CD4-positive, alpha-beta T cell (primary cell): Measurements from ENCODE around the gene PRTG. TPM values are rescaled to one million over a fixed set of nuclear protein-coding genes. Genes with fewer than 3 reads are reported as not detected.

ENCODE experiments used
- ATAC-seq: fragments of 200-7000 bp; cut with Tn5 transposase; one replicate; pipeline ENCODE4 v1.10.0; 2022; ENCODE audit warnings: mild to moderate bottlenecking; ENCODE audit not compliant: poor library complexity
- CTCF ChIA-PET: fragments of 350-600 bp; sonication (Branson Sonifier 250); formaldehyde crosslinking; loops from one replicate; lab custom pipeline; 2021; ENCODE audit warnings: antibody characterized with exemption, inconsistent platforms; lab: Charles Lee
- POLR2A ChIA-PET: fragments of 350-600 bp; sonication (Branson Sonifier 250); formaldehyde crosslinking; loops from one replicate; lab custom pipeline; 2021; ENCODE audit warnings: antibody characterized with exemption, inconsistent platforms; lab: Charles Lee
- DNase-seq, 14 experiments: peaks; one replicate each; pipeline ENCODE4 v3.0.0-alpha.2; 2013 to 2020; ENCODE audit warnings: mixed read lengths in 2 of 14
- H3K27ac ChIP-seq, 2 donors: one replicate each; pipeline versions ENCODE4 v1.5.1 to v1.7.0; 2013; ENCODE audit warnings: low read length in 2 of 2, low read depth in 1 of 2, mild to moderate bottlenecking in 1 of 2
- H3K27me3 ChIP-seq, 2 experiments: 1 replicate in 1 of 2; 2 replicates in 1 of 2; pipeline versions ENCODE4 v1.6.1 to v1.7.0; 2013; ENCODE audit warnings: low read length in 2 of 2, control low read depth in 1 of 2, mild to moderate bottlenecking in 1 of 2, moderate library complexity in 1 of 2; ENCODE audit not compliant: insufficient read depth in 2 of 2, control insufficient read depth in 1 of 2
- H3K36me3 ChIP-seq: one replicate; pipeline ENCODE4 v1.6.1; 2013; ENCODE audit warnings: low read length, control low read depth; ENCODE audit not compliant: insufficient read depth
- H3K4me1 ChIP-seq: one replicate; pipeline ENCODE4 v1.6.1; 2013; ENCODE audit warnings: low read length, control low read depth; ENCODE audit not compliant: insufficient read depth
- H3K4me3 ChIP-seq: one replicate; pipeline ENCODE4 v1.5.1; 2013; ENCODE audit warnings: mild to moderate bottlenecking, low read length, moderate library complexity
- H3K9me3 ChIP-seq, 2 experiments: 1 replicate in 1 of 2; 2 replicates in 1 of 2; pipeline versions ENCODE4 v1.6.1 to v1.7.0; 2013; ENCODE audit warnings: low read length in 2 of 2, mild to moderate bottlenecking in 2 of 2, control low read depth in 1 of 2, moderate library complexity in 1 of 2; ENCODE audit not compliant: control insufficient read depth in 1 of 2, insufficient read depth in 1 of 2
- H3K27ac Mint-ChIP-seq: one replicate; pipeline ENCODE4 v1.8.0; 2020; ENCODE audit warnings: mixed read lengths
- H3K27me3 Mint-ChIP-seq: one replicate; pipeline ENCODE4 v1.8.0; 2021; ENCODE audit warnings: mixed read lengths
- H3K36me3 Mint-ChIP-seq: one replicate; pipeline ENCODE4 v1.8.0; 2021; ENCODE audit warnings: low read depth, mixed read lengths
- H3K4me1 Mint-ChIP-seq: one replicate; pipeline ENCODE4 v1.8.0; 2021; ENCODE audit warnings: low read depth, mixed read lengths
- H3K4me3 Mint-ChIP-seq: one replicate; pipeline ENCODE4 v1.8.0; 2020; ENCODE audit warnings: mild to moderate bottlenecking, mixed read lengths
- H3K9me3 Mint-ChIP-seq: one replicate; pipeline ENCODE4 v1.8.0; 2020; ENCODE audit warnings: mixed read lengths
- intact Hi-C, 2 experiments: fragments of 100-400 bp; cut with DNase I in 1 of 2; cut with micrococcal nuclease in 1 of 2; formaldehyde crosslinking; loops; one replicate each; pipeline versions ENCODE4 v1.15.1 to v1.9.0; 2023 to 2025; cut with DNase I, micrococcal nuclease
- total RNA-seq, 174 experiments: library from RNA in 2 of 174; stranded (reverse) in 2 of 174; gene quantifications; one replicate each; pipeline ENCODE4 v1.2.3 and lab custom pipeline; 2021 to 2026
- TF ChIP-seq, protein P1 (sequence below): fragments of 200-600 bp; IDR thresholded peaks from one replicate; pipeline ENCODE4 v1.8.0; 2022; ENCODE audit warnings: antibody characterized with exemption, mild to moderate bottlenecking

The PRTG gene
- total RNA-seq, 2 experiments from 2014 or later = not detected

- H3K4me3 Mint-ChIP-seq = no peak overlapping the region
- H3K27me3 ChIP-seq = no peaks in the 10 kb centered on the region
- DNase-seq (no peak), ATAC-seq (no peak)
- no peaks in the 10 kb centered on the region for H3K36me3 Mint-ChIP-seq
- H3K9me3 ChIP-seq = no peaks in the 10 kb centered on the region
- H3K4me1 ChIP-seq = no peaks in the 10 kb centered on the region
- intact Hi-C loops = no loop called here
- H3K27me3 Mint-ChIP-seq = peaks cover 4% of the 10 kb centered on the region
- TF ChIP-seq, protein P1, sequence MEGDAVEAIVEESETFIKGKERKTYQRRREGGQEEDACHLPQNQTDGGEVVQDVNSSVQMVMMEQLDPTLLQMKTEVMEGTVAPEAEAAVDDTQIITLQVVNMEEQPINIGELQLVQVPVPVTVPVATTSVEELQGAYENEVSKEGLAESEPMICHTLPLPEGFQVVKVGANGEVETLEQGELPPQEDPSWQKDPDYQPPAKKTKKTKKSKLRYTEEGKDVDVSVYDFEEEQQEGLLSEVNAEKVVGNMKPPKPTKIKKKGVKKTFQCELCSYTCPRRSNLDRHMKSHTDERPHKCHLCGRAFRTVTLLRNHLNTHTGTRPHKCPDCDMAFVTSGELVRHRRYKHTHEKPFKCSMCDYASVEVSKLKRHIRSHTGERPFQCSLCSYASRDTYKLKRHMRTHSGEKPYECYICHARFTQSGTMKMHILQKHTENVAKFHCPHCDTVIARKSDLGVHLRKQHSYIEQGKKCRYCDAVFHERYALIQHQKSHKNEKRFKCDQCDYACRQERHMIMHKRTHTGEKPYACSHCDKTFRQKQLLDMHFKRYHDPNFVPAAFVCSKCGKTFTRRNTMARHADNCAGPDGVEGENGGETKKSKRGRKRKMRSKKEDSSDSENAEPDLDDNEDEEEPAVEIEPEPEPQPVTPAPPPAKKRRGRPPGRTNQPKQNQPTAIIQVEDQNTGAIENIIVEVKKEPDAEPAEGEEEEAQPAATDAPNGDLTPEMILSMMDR = no peak
- no peaks in the 10 kb centered on the region for H3K36me3 ChIP-seq
- H3K4me3 ChIP-seq = no peak overlapping the region
- H3K27ac Mint-ChIP-seq = no peak overlapping the region
- POLR2A ChIA-PET = no interaction called here
- no peaks in the 10 kb centered on the region for H3K9me3 Mint-ChIP-seq
- no peaks in the 10 kb centered on the region for H3K4me1 Mint-ChIP-seq
- CTCF ChIA-PET = no interaction called here
- H3K27ac ChIP-seq = no peak overlapping the region
These were observed 110.5 kb downstream of the PRTG start for GRCh38 chr15:55632434-55632833.

GRCh38 chr15:55630858-55631257 lies 112.1 kb downstream of the PRTG start:
- Histone ChIP-seq H3K4me3 (no peak overlapping the region), H3K36me3 (no peaks in the 10 kb centered on the region), H3K27me3 (no peaks in the 10 kb centered on the region), H3K9me3 (no peaks in the 10 kb centered on the region), H3K27ac (no peak overlapping the region), H3K4me1 (no peaks in the 10 kb centered on the region)
- Mint-ChIP-seq H3K4me3 (no peak overlapping the region), H3K4me1 (no peaks in the 10 kb centered on the region), H3K27ac (no peak overlapping the region), H3K36me3 (no peaks in the 10 kb centered on the region), H3K27me3 (peaks cover 4% of the 10 kb centered on the region), H3K9me3 (no peaks in the 10 kb centered on the region)
- intact Hi-C loops = no loop called here
- POLR2A ChIA-PET = no interaction called here
- ATAC-seq (no peak), DNase-seq (no peak)
- TF ChIP-seq, protein P1 = no peak
- CTCF ChIA-PET = no interaction called here

DNA sequence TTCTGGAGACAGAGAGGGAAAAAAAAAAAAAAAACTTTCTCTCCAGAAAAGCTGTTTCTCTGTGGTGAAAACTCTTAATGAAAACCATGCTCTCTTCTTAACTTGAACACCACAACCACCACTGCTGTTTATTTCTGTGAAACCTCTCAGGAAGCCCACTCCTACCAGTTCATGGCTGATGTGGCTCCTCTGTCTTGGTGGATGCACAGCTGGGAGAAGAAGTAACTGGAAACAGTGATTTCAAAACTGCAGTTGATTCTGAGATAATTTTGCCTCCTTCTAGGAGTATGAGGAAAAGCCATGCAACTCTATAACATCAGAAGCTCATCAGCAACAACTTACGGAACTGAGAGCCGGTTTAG lies 114.6 kb downstream of the PRTG start:
- DNase-seq = no peak
- Mint-ChIP-seq H3K36me3 (no peaks in the 10 kb centered on the region), H3K9me3 (no peaks in the 10 kb centered on the region), H3K4me1 (no peaks in the 10 kb centered on the region), H3K27ac (no peak overlapping the region), H3K27me3 (peaks cover 4% of the 10 kb centered on the region), H3K4me3 (no peak overlapping the region)
- no peaks in the 10 kb centered on the region for H3K9me3 ChIP-seq
- no peaks in the 10 kb centered on the region for H3K4me1 ChIP-seq
- H3K27ac ChIP-seq = no peak overlapping the region
- no peaks in the 10 kb centered on the region for H3K36me3 ChIP-seq
- no peak overlapping the region for H3K4me3 ChIP-seq
- TF ChIP-seq, protein P1 = no peak
- CTCF ChIA-PET = no interaction called here
- no peak for ATAC-seq
- POLR2A ChIA-PET = no interaction called here
- no peaks in the 10 kb centered on the region for H3K27me3 ChIP-seq
- intact Hi-C loops = no loop called here
